ENCODE results near the gene SIN3A.
"Not testable (repeated sequence)": the region's sequence is repeated elsewhere in the genome, so short reads cannot be mapped to it uniquely, and the experiment has no call there.

SIN3A gene

GRCh38 chr15:75451674-75452363 is at the start of gene SIN3A:
Gene SIN3A (minus strand): TSS chr15:75451690. CDS start chr15:75430375, 21,315 bp downstream.
- DNase-seq (ENCODE audit: extremely low read depth, low read depth), result peak; percentile 100
- no peak for TF ChIP-seq CTCF (IDR thresholded peaks at IDR 0.05; ENCODE audit: low read depth, low read length)

- no peak for TF ChIP-seq CTCF (IDR thresholded peaks at IDR 0.05; ENCODE audit: low read depth, low read length)
- DNase-seq (ENCODE audit: extremely low read depth, low read depth), result no peak
Observed at GRCh38 chr15:75493732-75494131, 42.2 kb upstream of the SIN3A start.

GRCh38 chr15:75483961-75484360 is 32.5 kb upstream of the SIN3A start:
- TF ChIP-seq CTCF (IDR thresholded peaks at IDR 0.05; ENCODE audit: low read depth, low read length), result no peak
- no peak for DNase-seq (ENCODE audit: extremely low read depth, low read depth)

GRCh38 chr15:75483556-75483955 is 32.1 kb upstream of the SIN3A start:
- not testable (repeated sequence) for DNase-seq (ENCODE audit: extremely low read depth, low read depth)

GRCh38 chr15:75483106-75483505 is 31.6 kb upstream of the SIN3A start:
- DNase-seq (ENCODE audit: extremely low read depth, low read depth), result no peak
- no peak for TF ChIP-seq CTCF (IDR thresholded peaks at IDR 0.05; ENCODE audit: low read depth, low read length)

- not testable (repeated sequence) for DNase-seq (ENCODE audit: extremely low read depth, low read depth)
Observed at GRCh38 chr15:75480463-75480862, 29.0 kb upstream of the SIN3A start.

GRCh38 chr15:75479670-75480069 is 28.2 kb upstream of the SIN3A start:
- TF ChIP-seq CTCF (IDR thresholded peaks at IDR 0.05; ENCODE audit: low read depth, low read length), result no peak
- DNase-seq (ENCODE audit: extremely low read depth, low read depth), result no peak

- DNase-seq (ENCODE audit: extremely low read depth, low read depth), result not testable (repeated sequence)
Observed at GRCh38 chr15:75477094-75477493, 25.6 kb upstream of the SIN3A start.

- no peak for DNase-seq (ENCODE audit: extremely low read depth, low read depth)
- no peak for TF ChIP-seq CTCF (IDR thresholded peaks at IDR 0.05; ENCODE audit: low read depth, low read length)
Observed at GRCh38 chr15:75468913-75469598, 17.6 kb upstream of the SIN3A start.

Data from AG09319 (cell line).